H9 (cell line): ENCODE measurements around the gene APP. TPM values are rescaled to one million over a fixed set of nuclear protein-coding genes. Genes with fewer than 3 reads are reported as not detected.

Source experiments
- DNase-seq: peaks from one replicate; pipeline ENCODE4 v3.0.0-alpha.2; 2017
- H2AFZ ChIP-seq: one replicate; pipeline ENCODE4 v1.6.1; 2013; ENCODE audit warnings: mild to moderate bottlenecking, low read length, control low read depth, moderate library complexity
- H2AK5ac ChIP-seq: 2 replicates; pipeline ENCODE4 v1.6.1; 2013; ENCODE audit warnings: low read length, control low read depth, mixed read lengths; ENCODE audit not compliant: insufficient read length
- H2BK120ac ChIP-seq: one replicate; pipeline ENCODE4 v1.6.1; 2013; ENCODE audit warnings: low read depth, mild to moderate bottlenecking, low read length, control low read depth, inconsistent platforms; ENCODE audit not compliant: poor library complexity, severe bottlenecking
- H2BK12ac ChIP-seq: 2 replicates; pipeline ENCODE4 v1.6.1; 2013; ENCODE audit warnings: low read length, control low read depth, mixed read lengths, low read depth; ENCODE audit not compliant: insufficient read length
- H2BK15ac ChIP-seq: 2 replicates; pipeline ENCODE4 v1.6.1; 2013; ENCODE audit warnings: low read depth, low read length, control low read depth
- H2BK20ac ChIP-seq: one replicate; pipeline ENCODE4 v1.6.1; 2013; ENCODE audit warnings: low read depth, mild to moderate bottlenecking, low read length, control low read depth, inconsistent platforms; ENCODE audit not compliant: poor library complexity, severe bottlenecking
- H2BK5ac ChIP-seq: 2 replicates; pipeline ENCODE4 v1.6.1; 2013; ENCODE audit warnings: low read length, control low read depth, mixed read lengths; ENCODE audit not compliant: insufficient read length
- H3K14ac ChIP-seq: 2 replicates; pipeline ENCODE4 v1.6.1; 2013; ENCODE audit warnings: low read length, control low read depth; ENCODE audit not compliant: insufficient read depth
- H3K18ac ChIP-seq: 2 replicates; pipeline ENCODE4 v1.6.1; 2013; ENCODE audit warnings: low read depth, mild to moderate bottlenecking, mixed read lengths, low read length, control low read depth; ENCODE audit not compliant: insufficient read length
- H3K23ac ChIP-seq: 2 replicates; pipeline ENCODE4 v1.6.1; 2013; ENCODE audit warnings: low read length, control low read depth, mixed read lengths, low read depth; ENCODE audit not compliant: insufficient read length
- H3K23me2 ChIP-seq: 2 replicates; pipeline ENCODE4 v1.6.1; 2013; ENCODE audit warnings: low read depth, mild to moderate bottlenecking, mixed read lengths, low read length, control low read depth; ENCODE audit not compliant: insufficient read length, poor library complexity, severe bottlenecking
- H3K27ac ChIP-seq: 2 replicates; pipeline ENCODE4 v1.5.1; 2013; ENCODE audit warnings: low read length, control low read depth, mixed read lengths, low read depth; ENCODE audit not compliant: insufficient read length
- H3K27me3 ChIP-seq: 2 replicates; pipeline ENCODE4 v1.6.1; 2013; ENCODE audit warnings: low read length, control low read depth, inconsistent platforms; ENCODE audit not compliant: insufficient read depth
- H3K4ac ChIP-seq: 2 replicates; pipeline ENCODE4 v1.6.1; 2013; ENCODE audit warnings: low read depth, mild to moderate bottlenecking, control low read depth, inconsistent platforms, low read length, moderate library complexity
- H3K4me1 ChIP-seq: 2 replicates; pipeline ENCODE4 v1.6.1; 2013; ENCODE audit warnings: low read length, control low read depth, inconsistent platforms; ENCODE audit not compliant: insufficient read depth
- H3K4me2 ChIP-seq: 2 replicates; pipeline ENCODE4 v1.6.1; 2013; ENCODE audit warnings: low read length, control low read depth, mixed read lengths; ENCODE audit not compliant: insufficient read length, insufficient read depth
- H3K56ac ChIP-seq: 2 replicates; pipeline ENCODE4 v1.6.1; 2013; ENCODE audit warnings: low read depth, mild to moderate bottlenecking, mixed read lengths, low read length, control low read depth; ENCODE audit not compliant: insufficient read length
- H3K79me1 ChIP-seq: 2 replicates; pipeline ENCODE4 v1.6.1; 2013; ENCODE audit warnings: low read depth, mild to moderate bottlenecking, moderate library complexity, low read length, control low read depth, inconsistent platforms; ENCODE audit not compliant: insufficient read depth, poor library complexity, severe bottlenecking
- H3K79me2 ChIP-seq: 2 replicates; pipeline ENCODE4 v1.6.1; 2013; ENCODE audit warnings: low read length, control low read depth, inconsistent platforms; ENCODE audit not compliant: insufficient read depth
- H3K9ac ChIP-seq: 2 replicates; pipeline ENCODE4 v1.6.1; 2013; ENCODE audit warnings: low read length, control low read depth, mixed read lengths; ENCODE audit not compliant: insufficient read length; ENCODE audit errors: extremely low read depth
- H3K9me3 ChIP-seq: one replicate; pipeline ENCODE4 v1.6.1; 2013; ENCODE audit warnings: low read depth, low read length, inconsistent platforms; ENCODE audit not compliant: control insufficient read depth
- H3T11ph ChIP-seq: one replicate; pipeline ENCODE4 v1.6.1; 2013; ENCODE audit warnings: mild to moderate bottlenecking, low read length, control low read depth, inconsistent platforms
- H4K20me1 ChIP-seq: one replicate; pipeline ENCODE4 v1.6.1; 2013; ENCODE audit not compliant: control insufficient read depth, insufficient read length, insufficient read depth
- H4K5ac ChIP-seq: 2 replicates; pipeline ENCODE4 v1.6.1; 2013; ENCODE audit warnings: low read depth, mild to moderate bottlenecking, mixed read lengths, low read length, control low read depth; ENCODE audit not compliant: insufficient read length
- H4K8ac ChIP-seq: replicated peaks from 2 replicates; pipeline ENCODE4 v1.6.1; 2013; ENCODE audit warnings: low read length, control low read depth, mixed read lengths, low read depth; ENCODE audit not compliant: insufficient read length
- H4K91ac ChIP-seq: 2 replicates; pipeline ENCODE4 v1.6.1; 2013; ENCODE audit warnings: low read depth, mild to moderate bottlenecking, moderate library complexity, mixed read lengths, low read length, control low read depth; ENCODE audit not compliant: insufficient read length
- H3K27ac Mint-ChIP-seq, 3 experiments: 2 replicates in 2 of 3; 3 replicates in 1 of 3; pipeline ENCODE4 v1.8.0; 2020 to 2021; ENCODE audit warnings: mixed read lengths in 3 of 3, mild to moderate bottlenecking in 1 of 3, moderate library complexity in 1 of 3
- H3K27me3 Mint-ChIP-seq: 2 replicates; pipeline ENCODE4 v1.8.0; 2021; ENCODE audit warnings: low read depth, mild to moderate bottlenecking, moderate library complexity, mixed read lengths
- H3K36me3 Mint-ChIP-seq, 3 experiments: 2 replicates in 2 of 3; 3 replicates in 1 of 3; pipeline ENCODE4 v1.8.0; 2020 to 2021; ENCODE audit warnings: low read depth in 3 of 3, mixed read lengths in 3 of 3; ENCODE audit not compliant: insufficient read depth in 1 of 3
- H3K4me1 Mint-ChIP-seq, 2 experiments: 2 replicates each; pipeline ENCODE4 v1.8.0; 2020; ENCODE audit warnings: mixed read lengths in 2 of 2
- H3K4me3 Mint-ChIP-seq, 2 experiments: 2 replicates in 1 of 2; 3 replicates in 1 of 2; pipeline ENCODE4 v1.8.0; 2020 to 2021; ENCODE audit warnings: mild to moderate bottlenecking in 2 of 2, mixed read lengths in 2 of 2, moderate library complexity in 1 of 2
- H3K9me3 Mint-ChIP-seq, 2 experiments: 2 replicates in 1 of 2; 3 replicates in 1 of 2; pipeline ENCODE4 v1.8.0; 2020; ENCODE audit warnings: mild to moderate bottlenecking in 2 of 2, mixed read lengths in 2 of 2, moderate library complexity in 1 of 2
- CTCF ChIP-seq: fragments of 200-600 bp; sonication (generic); conservative IDR thresholded peaks from 3 replicates; pipeline ENCODE4 v1.8.0; 2021; ENCODE audit warnings: antibody characterized with exemption, mild to moderate bottlenecking
- WGBS: extraction: QIAGEN DNeasy Blood & Tissue Kit; methylation state at CpG from one replicate; pipeline ENCODE4 v1.1.7; 2013; ENCODE audit warnings: missing lambda C conversion rate, low lambda C conversion rate, mixed read lengths; ENCODE audit not compliant: insufficient read length; ENCODE audit errors: extremely low coverage; 5-methylcytosine and 5-hydroxymethylcytosine counted together
- total RNA-seq: library from RNA; stranded (reverse); gene quantifications from 2 replicates; pipeline ENCODE4 v1.2.1, GENCODE V29; 2021

APP gene
- total RNA-seq, 1 experiment from 2014 or later = 380 TPM

- no peak overlapping the region for H3K27ac ChIP-seq
- 0 out of 2 replicates have a peak, but pooled peaks cover 2% of the 10 kb centered on the region for H3K4me1 ChIP-seq
- H3K4ac ChIP-seq = no peak overlapping the region
- Mint-ChIP-seq H3K27me3 (no peaks in the 10 kb centered on the region), H3K36me3 (peaks cover 29 to 42% (median 39%) of the 10 kb centered on the region in 3 experiments), H3K4me1 (peaks cover 33 to 42% of the 10 kb centered on the region in 2 experiments), H3K27ac (no peak overlapping the region; a peak in 1 of 7 replicates), H3K9me3 (no peaks in the 10 kb centered on the region), H3K4me3 (no peak overlapping the region)
- peaks cover 15% of the 10 kb centered on the region; the same call in 1 of the 2 replicates for H3K79me2 ChIP-seq
- no peaks in the 10 kb centered on the region for H3K27me3 ChIP-seq
- no peak overlapping the region for H3K23ac ChIP-seq
- H2AK5ac ChIP-seq = no peak overlapping the region
- no peaks in the 10 kb centered on the region for H4K20me1 ChIP-seq
- H4K5ac ChIP-seq = no peak overlapping the region
- no peak overlapping the region for H3K14ac ChIP-seq
- no peak overlapping the region for H3T11ph ChIP-seq
- no peak overlapping the region for H3K18ac ChIP-seq
- DNase-seq = no peak
- H2BK12ac ChIP-seq = no peak overlapping the region
- no peak overlapping the region for H2BK120ac ChIP-seq
- WGBS = no CpG with 5 or more reads among the region's 4 CpGs
- H4K91ac ChIP-seq = no peak overlapping the region
- no peak overlapping the region for H3K56ac ChIP-seq
- H2BK20ac ChIP-seq = no peak overlapping the region
- H3K79me1 ChIP-seq = no peaks in the 10 kb centered on the region
- no peak overlapping the region for H2BK5ac ChIP-seq
- H3K4me2 ChIP-seq = no peak overlapping the region
- TF ChIP-seq CTCF = no peak
- no peak overlapping the region for H4K8ac ChIP-seq
- no peak overlapping the region for H2AFZ ChIP-seq
- H2BK15ac ChIP-seq = no peak overlapping the region
- no peak overlapping the region for H3K9ac ChIP-seq
- H3K23me2 ChIP-seq = no peaks in the 10 kb centered on the region
- no peaks in the 10 kb centered on the region for H3K9me3 ChIP-seq
These were observed 85.4 kb downstream of the APP start for GRCh38 chr21:26085127-26085526.
